H9 (cell line): ENCODE measurements around the gene LCP1. TPM values are rescaled to one million over a fixed set of nuclear protein-coding genes. Genes with fewer than 3 reads are reported as not detected.

ENCODE experiments used
- DNase-seq: peaks from one replicate; pipeline ENCODE4 v3.0.0-alpha.2; 2017
- H2AFZ ChIP-seq: one replicate; pipeline ENCODE4 v1.6.1; 2013; ENCODE audit warnings: mild to moderate bottlenecking, low read length, control low read depth, moderate library complexity
- H2AK5ac ChIP-seq: 2 replicates; pipeline ENCODE4 v1.6.1; 2013; ENCODE audit warnings: low read length, control low read depth, mixed read lengths; ENCODE audit not compliant: insufficient read length
- H2BK120ac ChIP-seq: one replicate; pipeline ENCODE4 v1.6.1; 2013; ENCODE audit warnings: low read depth, mild to moderate bottlenecking, low read length, control low read depth, inconsistent platforms; ENCODE audit not compliant: poor library complexity, severe bottlenecking
- H2BK12ac ChIP-seq: 2 replicates; pipeline ENCODE4 v1.6.1; 2013; ENCODE audit warnings: low read length, control low read depth, mixed read lengths, low read depth; ENCODE audit not compliant: insufficient read length
- H2BK15ac ChIP-seq: 2 replicates; pipeline ENCODE4 v1.6.1; 2013; ENCODE audit warnings: low read depth, low read length, control low read depth
- H2BK20ac ChIP-seq: one replicate; pipeline ENCODE4 v1.6.1; 2013; ENCODE audit warnings: low read depth, mild to moderate bottlenecking, low read length, control low read depth, inconsistent platforms; ENCODE audit not compliant: poor library complexity, severe bottlenecking
- H2BK5ac ChIP-seq: 2 replicates; pipeline ENCODE4 v1.6.1; 2013; ENCODE audit warnings: low read length, control low read depth, mixed read lengths; ENCODE audit not compliant: insufficient read length
- H3K14ac ChIP-seq: 2 replicates; pipeline ENCODE4 v1.6.1; 2013; ENCODE audit warnings: low read length, control low read depth; ENCODE audit not compliant: insufficient read depth
- H3K18ac ChIP-seq: 2 replicates; pipeline ENCODE4 v1.6.1; 2013; ENCODE audit warnings: low read depth, mild to moderate bottlenecking, mixed read lengths, low read length, control low read depth; ENCODE audit not compliant: insufficient read length
- H3K23ac ChIP-seq: 2 replicates; pipeline ENCODE4 v1.6.1; 2013; ENCODE audit warnings: low read length, control low read depth, mixed read lengths, low read depth; ENCODE audit not compliant: insufficient read length
- H3K23me2 ChIP-seq: 2 replicates; pipeline ENCODE4 v1.6.1; 2013; ENCODE audit warnings: low read depth, mild to moderate bottlenecking, mixed read lengths, low read length, control low read depth; ENCODE audit not compliant: insufficient read length, poor library complexity, severe bottlenecking
- H3K27ac ChIP-seq: 2 replicates; pipeline ENCODE4 v1.5.1; 2013; ENCODE audit warnings: low read length, control low read depth, mixed read lengths, low read depth; ENCODE audit not compliant: insufficient read length
- H3K27me3 ChIP-seq: 2 replicates; pipeline ENCODE4 v1.6.1; 2013; ENCODE audit warnings: low read length, control low read depth, inconsistent platforms; ENCODE audit not compliant: insufficient read depth
- H3K4ac ChIP-seq: 2 replicates; pipeline ENCODE4 v1.6.1; 2013; ENCODE audit warnings: low read depth, mild to moderate bottlenecking, control low read depth, inconsistent platforms, low read length, moderate library complexity
- H3K4me1 ChIP-seq: 2 replicates; pipeline ENCODE4 v1.6.1; 2013; ENCODE audit warnings: low read length, control low read depth, inconsistent platforms; ENCODE audit not compliant: insufficient read depth
- H3K4me2 ChIP-seq: 2 replicates; pipeline ENCODE4 v1.6.1; 2013; ENCODE audit warnings: low read length, control low read depth, mixed read lengths; ENCODE audit not compliant: insufficient read length, insufficient read depth
- H3K56ac ChIP-seq: 2 replicates; pipeline ENCODE4 v1.6.1; 2013; ENCODE audit warnings: low read depth, mild to moderate bottlenecking, mixed read lengths, low read length, control low read depth; ENCODE audit not compliant: insufficient read length
- H3K79me1 ChIP-seq: 2 replicates; pipeline ENCODE4 v1.6.1; 2013; ENCODE audit warnings: low read depth, mild to moderate bottlenecking, moderate library complexity, low read length, control low read depth, inconsistent platforms; ENCODE audit not compliant: insufficient read depth, poor library complexity, severe bottlenecking
- H3K79me2 ChIP-seq: 2 replicates; pipeline ENCODE4 v1.6.1; 2013; ENCODE audit warnings: low read length, control low read depth, inconsistent platforms; ENCODE audit not compliant: insufficient read depth
- H3K9ac ChIP-seq: 2 replicates; pipeline ENCODE4 v1.6.1; 2013; ENCODE audit warnings: low read length, control low read depth, mixed read lengths; ENCODE audit not compliant: insufficient read length; ENCODE audit errors: extremely low read depth
- H3K9me3 ChIP-seq: one replicate; pipeline ENCODE4 v1.6.1; 2013; ENCODE audit warnings: low read depth, low read length, inconsistent platforms; ENCODE audit not compliant: control insufficient read depth
- H3T11ph ChIP-seq: one replicate; pipeline ENCODE4 v1.6.1; 2013; ENCODE audit warnings: mild to moderate bottlenecking, low read length, control low read depth, inconsistent platforms
- H4K20me1 ChIP-seq: one replicate; pipeline ENCODE4 v1.6.1; 2013; ENCODE audit not compliant: control insufficient read depth, insufficient read length, insufficient read depth
- H4K5ac ChIP-seq: 2 replicates; pipeline ENCODE4 v1.6.1; 2013; ENCODE audit warnings: low read depth, mild to moderate bottlenecking, mixed read lengths, low read length, control low read depth; ENCODE audit not compliant: insufficient read length
- H4K8ac ChIP-seq: replicated peaks from 2 replicates; pipeline ENCODE4 v1.6.1; 2013; ENCODE audit warnings: low read length, control low read depth, mixed read lengths, low read depth; ENCODE audit not compliant: insufficient read length
- H4K91ac ChIP-seq: 2 replicates; pipeline ENCODE4 v1.6.1; 2013; ENCODE audit warnings: low read depth, mild to moderate bottlenecking, moderate library complexity, mixed read lengths, low read length, control low read depth; ENCODE audit not compliant: insufficient read length
- H3K27ac Mint-ChIP-seq, 3 experiments: 2 replicates in 2 of 3; 3 replicates in 1 of 3; pipeline ENCODE4 v1.8.0; 2020 to 2021; ENCODE audit warnings: mixed read lengths in 3 of 3, mild to moderate bottlenecking in 1 of 3, moderate library complexity in 1 of 3
- H3K27me3 Mint-ChIP-seq: 2 replicates; pipeline ENCODE4 v1.8.0; 2021; ENCODE audit warnings: low read depth, mild to moderate bottlenecking, moderate library complexity, mixed read lengths
- H3K36me3 Mint-ChIP-seq, 3 experiments: 2 replicates in 2 of 3; 3 replicates in 1 of 3; pipeline ENCODE4 v1.8.0; 2020 to 2021; ENCODE audit warnings: low read depth in 3 of 3, mixed read lengths in 3 of 3; ENCODE audit not compliant: insufficient read depth in 1 of 3
- H3K4me1 Mint-ChIP-seq, 2 experiments: 2 replicates each; pipeline ENCODE4 v1.8.0; 2020; ENCODE audit warnings: mixed read lengths in 2 of 2
- H3K4me3 Mint-ChIP-seq, 2 experiments: 2 replicates in 1 of 2; 3 replicates in 1 of 2; pipeline ENCODE4 v1.8.0; 2020 to 2021; ENCODE audit warnings: mild to moderate bottlenecking in 2 of 2, mixed read lengths in 2 of 2, moderate library complexity in 1 of 2
- H3K9me3 Mint-ChIP-seq, 2 experiments: 2 replicates in 1 of 2; 3 replicates in 1 of 2; pipeline ENCODE4 v1.8.0; 2020; ENCODE audit warnings: mild to moderate bottlenecking in 2 of 2, mixed read lengths in 2 of 2, moderate library complexity in 1 of 2
- CTCF ChIP-seq: fragments of 200-600 bp; sonication (generic); conservative IDR thresholded peaks from 3 replicates; pipeline ENCODE4 v1.8.0; 2021; ENCODE audit warnings: antibody characterized with exemption, mild to moderate bottlenecking
- WGBS: extraction: QIAGEN DNeasy Blood & Tissue Kit; methylation state at CpG from one replicate; pipeline ENCODE4 v1.1.7; 2013; ENCODE audit warnings: missing lambda C conversion rate, low lambda C conversion rate, mixed read lengths; ENCODE audit not compliant: insufficient read length; ENCODE audit errors: extremely low coverage; 5-methylcytosine and 5-hydroxymethylcytosine counted together
- total RNA-seq: library from RNA; stranded (reverse); gene quantifications from 2 replicates; pipeline ENCODE4 v1.2.1, GENCODE V29; 2021

Gene LCP1
- total RNA-seq, 1 experiment from 2014 or later, result 0.81 TPM

DNA sequence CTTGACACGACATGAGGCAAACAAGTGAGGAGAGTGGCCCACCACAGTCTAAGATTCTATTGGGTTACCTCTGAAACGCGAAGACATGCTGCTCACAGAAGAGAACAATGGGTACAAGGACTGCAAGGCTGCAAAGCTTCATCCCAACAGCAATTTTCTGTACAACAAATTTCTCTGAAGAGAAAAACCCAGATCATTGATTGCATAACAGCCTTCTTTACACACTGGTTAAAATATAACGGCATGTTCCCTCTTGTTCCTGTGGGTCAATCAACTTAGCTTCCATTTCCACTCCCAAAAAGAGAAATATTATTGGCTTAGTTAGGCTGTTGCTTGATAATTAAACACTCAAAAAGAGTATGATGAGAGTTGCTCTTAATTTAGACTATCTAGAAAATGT lies 77.1 kb downstream of the LCP1 start, which contains the start of gene CPB2:
CPB2 (minus strand) TSS at position 166 of the 400 bp plus-strand sequence; CDS start at position 142, 24 bp downstream.
- H2BK120ac ChIP-seq, result no peak within 1 kb of the TSS
- no peaks in the 10 kb centered on the region for H3K79me2 ChIP-seq
- no peak within 1 kb of the TSS for H2BK15ac ChIP-seq
- H2AK5ac ChIP-seq, result no peak within 1 kb of the TSS
- H3K14ac ChIP-seq, result no peak within 1 kb of the TSS
- no peaks in the 10 kb centered on the region for H3K79me1 ChIP-seq
- no peak within 1 kb of the TSS for H3K9ac ChIP-seq
- H2BK20ac ChIP-seq, result no peak within 1 kb of the TSS
- no peak within 1 kb of the TSS for H4K8ac ChIP-seq
- no peak within 1 kb of the TSS for H3K18ac ChIP-seq
- no peak within 1 kb of the TSS for H3K4ac ChIP-seq
- H2BK5ac ChIP-seq, result no peak within 1 kb of the TSS
- H4K5ac ChIP-seq, result no peak within 1 kb of the TSS
- H3K36me3 Mint-ChIP-seq, result no peaks in the 10 kb centered on the region
- no peaks in the 10 kb centered on the region; the same call in 1 of the 2 replicates for H3K4me1 ChIP-seq
- H2BK12ac ChIP-seq, result no peak within 1 kb of the TSS
- DNase-seq, result no peak
- no peak for TF ChIP-seq CTCF
- no peaks in the 10 kb centered on the region for H4K20me1 ChIP-seq
- no peak within 1 kb of the TSS for H3T11ph ChIP-seq
- no peaks in the 10 kb centered on the region for H3K27me3 Mint-ChIP-seq
- no peak within 1 kb of the TSS for H3K56ac ChIP-seq
- no peak within 1 kb of the TSS for H3K4me3 Mint-ChIP-seq
- H3K23me2 ChIP-seq, result no peaks in the 10 kb centered on the region
- no CpG with 5 or more reads among the region's 4 CpGs for WGBS
- no peak within 1 kb of the TSS for H4K91ac ChIP-seq
- no peak within 1 kb of the TSS for H3K4me2 ChIP-seq
- no peak within 1 kb of the TSS for H3K27ac ChIP-seq
- no peak within 1 kb of the TSS for H3K23ac ChIP-seq
- H3K9me3 Mint-ChIP-seq, result no peaks in the 10 kb centered on the region
- no peak within 1 kb of the TSS for H3K27ac Mint-ChIP-seq
- H3K27me3 ChIP-seq, result no peaks in the 10 kb centered on the region
- H3K4me1 Mint-ChIP-seq, result peaks cover 3 to 7% of the 10 kb centered on the region in 2 experiments; a peak in 2 of 4 replicates
- H3K9me3 ChIP-seq, result no peaks in the 10 kb centered on the region
- H2AFZ ChIP-seq, result no peak within 1 kb of the TSS
